Upper lobe of left lung (tissue), 6 donors: ENCODE results near the gene GAL3ST2. TPM values are rescaled to one million over a fixed set of nuclear protein-coding genes. Genes with fewer than 3 reads are reported as not detected.

Experiments
- ATAC-seq, 2 donors: fragments of 200-7000 bp; cut with Tn5 transposase; one replicate each; pipeline ENCODE4 v1.9.1; 2022; ENCODE audit warnings: mild to moderate bottlenecking in 2 of 2, moderate library complexity in 2 of 2; ENCODE audit not compliant: low FRiP score in 2 of 2
- DNase-seq, 2 donors: peaks; one replicate each; pipeline ENCODE4 v3.0.0-alpha.2; 2019 to 2020
- H3K27ac ChIP-seq, 4 donors: fragments of 200-600 bp; sonication (generic); one replicate each; pipeline ENCODE4 v1.5.1; 2016 to 2019
- H3K27me3 ChIP-seq, 4 donors: fragments of 200-600 bp; sonication (generic); one replicate each; pipeline ENCODE4 v1.5.1; 2017 to 2019
- H3K36me3 ChIP-seq, 4 donors: fragments of 200-600 bp; sonication (generic); one replicate each; pipeline ENCODE4 v1.5.1; 2016 to 2019
- H3K4me1 ChIP-seq, 4 donors: fragments of 200-600 bp; sonication (generic); one replicate each; pipeline ENCODE4 v1.5.1; 2018 to 2019
- H3K4me3 ChIP-seq, 4 donors: fragments of 200-600 bp; sonication (generic); one replicate each; pipeline ENCODE4 v1.5.1; 2017 to 2019; ENCODE audit warnings: mild to moderate bottlenecking in 2 of 4, moderate library complexity in 1 of 4
- H3K9me3 ChIP-seq, 4 donors: fragments of 200-600 bp; sonication (generic); one replicate each; pipeline ENCODE4 v1.5.1; 2018 to 2019
- EP300 ChIP-seq, 4 donors: sonication (generic); formaldehyde crosslinking; IDR thresholded peaks; one replicate each; pipeline ENCODE4 v1.5.1; 2017; ENCODE audit warnings: antibody characterized with exemption in 4 of 4, control low read depth in 2 of 4
- POLR2A ChIP-seq, 4 donors: fragments of 450-650 bp; IDR thresholded peaks; one replicate each; pipeline ENCODE4 v1.5.1; 2016 to 2017; ENCODE audit warnings: antibody characterized with exemption in 4 of 4, mild to moderate bottlenecking in 2 of 4
- POLR2AphosphoS5 ChIP-seq, 2 donors: sonication (generic); formaldehyde crosslinking; IDR thresholded peaks; one replicate each; pipeline ENCODE4 v1.5.1; 2017; ENCODE audit warnings: antibody characterized with exemption in 2 of 2
- WGBS, 2 donors: methylation state at CpG; one replicate each; pipeline ENCODE4 v1.1.5; 2017 to 2018; 5-methylcytosine and 5-hydroxymethylcytosine counted together
- total RNA-seq, 6 donors: library from RNA; depleted of rRNA in 4 of 6; stranded (reverse); fragments of >200 nt in 4 of 6; gene quantifications; one replicate each; pipeline versions ENCODE4 v1.1.0 to v1.2.1, GENCODE V29; 2016 to 2021
- TF ChIP-seq, protein P1 (sequence below), 6 experiments: fragments of 450-650 bp in 4 of 6; fragments of 200-600 bp in 2 of 6; sonication (generic) in 2 of 6; IDR thresholded peaks; one replicate each; pipeline ENCODE4 v1.5.1; 2016 to 2019; ENCODE audit warnings: antibody characterized with exemption in 6 of 6
- donor health status: DM: no; HTN: no; CAD: no; lungs with moderate emphysema.
- donor health status: DM: no; HTN: yes; CAD: no; lungs with severe emphysema.

The GAL3ST2 gene
- total RNA-seq, 6 donors from 2014 or later = 0.59 to 2.1 (median 0.91) TPM; not detected in 3

DNA sequence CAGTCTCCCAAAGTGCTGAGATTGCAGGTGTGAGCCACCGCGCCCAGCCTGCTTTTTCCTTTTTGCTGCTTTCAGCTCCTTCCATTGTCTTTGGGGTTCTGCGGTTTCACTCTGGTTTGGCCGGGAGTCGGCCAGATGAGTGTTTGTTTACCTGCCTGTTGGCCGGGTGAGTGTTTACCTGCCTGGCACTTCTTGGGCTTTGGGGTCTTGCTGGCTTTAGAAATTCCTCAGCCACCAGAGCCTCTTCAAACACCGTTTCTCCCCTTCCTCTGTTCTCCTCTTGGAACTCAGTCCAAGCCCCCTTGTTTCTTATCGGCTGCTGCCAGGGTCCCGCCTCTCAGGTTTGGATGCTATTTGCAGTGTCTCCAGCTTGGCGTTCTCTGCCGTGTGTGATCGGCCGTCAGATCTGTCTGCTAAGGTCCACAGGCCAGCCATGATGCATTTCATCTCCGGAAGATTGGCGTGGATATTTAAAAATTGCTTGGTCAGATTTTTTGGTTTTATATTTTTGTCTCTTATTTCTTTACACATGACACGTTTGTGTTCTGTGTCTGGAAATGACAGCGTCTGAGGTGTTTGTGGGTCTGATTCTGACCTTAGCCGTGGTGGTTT lies 14.2 kb upstream of the GAL3ST2 start:
- peak in 1 of 2 donors; percentile 18 for DNase-seq
- peak overlapping the region in 1 of 4 donors; percentile 49 for H3K27ac ChIP-seq

DNA sequence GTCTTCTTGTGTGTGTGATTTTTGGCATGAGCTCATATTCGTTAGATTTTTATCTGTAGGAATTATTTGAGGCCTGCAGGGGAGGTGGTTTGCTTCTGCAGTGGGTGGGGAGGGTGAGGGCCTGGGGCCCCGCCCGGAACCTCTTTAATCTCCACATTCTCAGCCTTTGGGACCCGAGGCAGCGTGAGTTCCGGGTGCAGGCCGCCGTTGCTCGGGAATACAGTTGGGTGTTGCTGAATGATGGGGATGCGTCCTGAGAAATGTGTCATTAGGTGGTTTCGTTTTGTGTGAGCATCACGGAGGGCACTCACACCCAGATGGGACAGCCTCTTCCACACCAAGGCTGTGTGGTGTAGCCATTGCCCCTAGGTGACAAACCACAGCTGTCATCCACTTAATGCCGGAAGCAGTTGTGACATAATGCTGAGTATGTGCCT lies 13.7 kb upstream of the GAL3ST2 start:
- Histone ChIP-seq H3K27me3 (no peaks in the 10 kb centered on the region), H3K9me3 (peaks cover 0 to 5% (median 2%) of the 10 kb centered on the region in 4 donors), H3K4me1 (no peaks in the 10 kb centered on the region), H3K4me3 (no peak overlapping the region), H3K27ac (peak overlapping the region in 1 of 4 donors; percentile 16), H3K36me3 (peaks cover 0 to 28% (median 6%) of the 10 kb centered on the region in 4 donors)
- DNase-seq (peak; percentile 28 to 52), ATAC-seq (peak; percentile 58 to 71)
- TF ChIP-seq POLR2AphosphoS5 (IDR thresholded peaks at IDR 0.05) (no peak), EP300 (IDR thresholded peaks at IDR 0.05) (no peak), POLR2A (IDR thresholded peaks at IDR 0.05) (no peak)
- TF ChIP-seq, protein P1, sequence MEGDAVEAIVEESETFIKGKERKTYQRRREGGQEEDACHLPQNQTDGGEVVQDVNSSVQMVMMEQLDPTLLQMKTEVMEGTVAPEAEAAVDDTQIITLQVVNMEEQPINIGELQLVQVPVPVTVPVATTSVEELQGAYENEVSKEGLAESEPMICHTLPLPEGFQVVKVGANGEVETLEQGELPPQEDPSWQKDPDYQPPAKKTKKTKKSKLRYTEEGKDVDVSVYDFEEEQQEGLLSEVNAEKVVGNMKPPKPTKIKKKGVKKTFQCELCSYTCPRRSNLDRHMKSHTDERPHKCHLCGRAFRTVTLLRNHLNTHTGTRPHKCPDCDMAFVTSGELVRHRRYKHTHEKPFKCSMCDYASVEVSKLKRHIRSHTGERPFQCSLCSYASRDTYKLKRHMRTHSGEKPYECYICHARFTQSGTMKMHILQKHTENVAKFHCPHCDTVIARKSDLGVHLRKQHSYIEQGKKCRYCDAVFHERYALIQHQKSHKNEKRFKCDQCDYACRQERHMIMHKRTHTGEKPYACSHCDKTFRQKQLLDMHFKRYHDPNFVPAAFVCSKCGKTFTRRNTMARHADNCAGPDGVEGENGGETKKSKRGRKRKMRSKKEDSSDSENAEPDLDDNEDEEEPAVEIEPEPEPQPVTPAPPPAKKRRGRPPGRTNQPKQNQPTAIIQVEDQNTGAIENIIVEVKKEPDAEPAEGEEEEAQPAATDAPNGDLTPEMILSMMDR (IDR thresholded peaks at IDR 0.05) = no peak
- WGBS, 2 donors = 67 to 87% methylated on average over 10 to 13 of the region's 13 CpGs

More for the DNA sequence above, 14.2 kb upstream of the GAL3ST2 start:
- ATAC-seq = no peak
- WGBS, 2 donors = 65 to 71% methylated on average over 18 of the region's 18 CpGs
- no peaks in the 10 kb centered on the region for H3K4me1 ChIP-seq
- H3K9me3 ChIP-seq = peaks cover 0 to 5% (median 2%) of the 10 kb centered on the region in 4 donors
- TF ChIP-seq EP300 (IDR thresholded peaks at IDR 0.05) = no peak
- peaks cover 0 to 27% (median 3%) of the 10 kb centered on the region in 4 donors for H3K36me3 ChIP-seq
- H3K4me3 ChIP-seq = no peak overlapping the region
- H3K27me3 ChIP-seq = no peaks in the 10 kb centered on the region

DNA sequence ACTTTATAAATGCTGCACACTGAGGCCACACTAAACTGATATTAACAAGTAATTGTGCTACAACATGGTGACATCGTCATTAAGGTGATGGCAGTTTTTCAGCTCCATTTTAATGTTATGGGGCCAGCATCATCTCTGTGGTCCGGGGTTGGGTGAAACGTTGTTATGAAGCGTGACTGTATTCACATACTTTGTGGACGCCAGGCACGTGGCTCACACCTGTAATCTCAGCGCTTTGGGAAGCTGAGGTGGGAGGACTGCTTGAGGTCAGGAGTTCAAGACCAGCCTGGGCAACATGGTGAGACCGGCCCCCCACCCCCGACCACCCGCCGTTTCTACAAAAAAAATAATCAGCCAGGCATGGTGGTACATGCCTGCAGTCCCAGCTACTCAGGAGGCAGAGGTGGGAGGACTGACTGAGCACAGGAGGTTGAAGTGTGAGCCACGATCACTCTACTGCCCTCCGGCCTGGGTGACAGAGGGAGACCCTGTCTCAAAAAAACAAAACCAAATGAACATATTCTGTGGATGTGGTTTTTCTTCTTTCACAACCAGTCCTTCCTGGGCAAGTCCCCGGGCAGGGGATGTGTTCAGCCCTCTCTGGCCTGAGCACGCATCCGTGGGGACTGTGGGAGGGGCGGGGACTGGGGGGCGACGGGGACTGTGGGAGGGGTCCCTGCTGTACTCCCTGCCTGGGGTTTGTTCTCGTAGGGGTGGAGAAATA lies 12.9 kb upstream of the GAL3ST2 start:
- DNase-seq (peak; percentile 17 to 39), ATAC-seq (no peak)
- TF ChIP-seq, protein P1 (IDR thresholded peaks at IDR 0.05) = no peak
- TF ChIP-seq POLR2AphosphoS5 (IDR thresholded peaks at IDR 0.05) (no peak), POLR2A (IDR thresholded peaks at IDR 0.05) (no peak), EP300 (IDR thresholded peaks at IDR 0.05) (no peak)
- Histone ChIP-seq H3K27ac (peak overlapping the region in 1 of 4 donors; percentile 14), H3K4me1 (no peaks in the 10 kb centered on the region), H3K27me3 (no peaks in the 10 kb centered on the region), H3K4me3 (no peak overlapping the region), H3K36me3 (peaks cover 0 to 25% (median 8%) of the 10 kb centered on the region in 4 donors), H3K9me3 (peaks cover 0 to 5% (median 2%) of the 10 kb centered on the region in 4 donors)
- 66 to 74% methylated on average over 13 to 20 of the region's 20 CpGs for WGBS, 2 donors

DNA sequence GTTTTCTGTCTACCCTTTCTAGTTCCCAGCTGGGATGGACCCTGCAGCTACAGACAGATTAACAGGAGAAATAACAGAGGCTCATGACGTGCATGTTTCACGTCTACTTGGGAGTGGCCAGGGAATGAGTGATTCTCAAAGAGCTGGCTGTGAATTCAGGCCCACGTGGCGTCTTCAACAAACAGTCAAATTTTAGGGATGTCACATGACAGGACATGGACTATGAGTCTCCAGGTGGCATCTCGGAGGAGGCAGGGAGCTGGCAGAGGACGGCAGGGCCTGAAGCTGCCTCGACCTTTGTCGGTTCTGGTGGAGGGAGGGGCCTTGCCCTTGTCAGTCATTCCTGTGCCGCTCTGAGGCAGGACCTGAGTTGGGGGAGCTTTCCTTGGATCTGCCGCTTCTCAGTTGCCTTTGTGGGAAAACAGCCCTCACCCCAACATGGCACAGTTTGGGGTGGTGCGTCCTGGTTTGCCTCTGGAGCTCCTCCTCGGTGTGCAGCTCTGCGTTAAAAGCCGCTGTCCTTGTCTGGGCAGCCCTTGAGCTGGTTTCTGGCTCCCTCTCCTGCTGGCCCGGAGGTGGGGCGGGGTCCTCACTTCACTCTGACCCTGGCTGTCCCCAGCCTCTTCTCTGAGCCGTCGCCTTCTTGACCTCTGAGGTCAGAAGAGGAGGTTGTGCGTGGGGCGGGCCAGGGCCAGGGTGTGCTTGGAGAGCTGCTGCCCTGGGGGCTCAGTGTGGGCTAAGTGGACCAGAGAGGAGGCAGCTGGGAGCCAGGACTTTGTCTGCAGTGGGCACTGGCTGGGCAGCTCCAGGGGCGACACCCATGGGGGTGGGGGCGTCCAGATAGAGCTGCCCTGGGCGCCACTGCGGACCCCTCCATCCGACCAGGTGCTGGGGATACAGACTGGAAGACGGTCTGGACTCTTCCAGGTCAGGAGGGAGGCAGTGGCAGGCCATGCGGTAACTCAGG lies 12.1 kb upstream of the GAL3ST2 start:
- Histone ChIP-seq H3K9me3 (peaks cover 0 to 5% (median 2%) of the 10 kb centered on the region in 4 donors), H3K4me1 (no peaks in the 10 kb centered on the region), H3K27me3 (no peaks in the 10 kb centered on the region), H3K36me3 (peaks cover 0 to 18% (median 7%) of the 10 kb centered on the region in 4 donors), H3K4me3 (no peak overlapping the region), H3K27ac (no peak overlapping the region)
- ATAC-seq (peak in 1 of 2 donors; percentile 22), DNase-seq (peak; percentile 18 to 64)
- TF ChIP-seq, protein P1 (IDR thresholded peaks at IDR 0.05) = no peak
- TF ChIP-seq POLR2AphosphoS5 (IDR thresholded peaks at IDR 0.05) (no peak), POLR2A (IDR thresholded peaks at IDR 0.05) (no peak), EP300 (IDR thresholded peaks at IDR 0.05) (no peak)
- WGBS, 2 donors = 86 to 87% methylated on average over 20 to 26 of the region's 27 CpGs
